C4-2B (cell line): Measurements from ENCODE around the gene EPHA10.
"Not testable (repeated sequence)": the region's sequence is repeated elsewhere in the genome, so short reads cannot be mapped to it uniquely, and the experiment has no call there.

Experiments used
- H3K27ac ChIP-seq: fragments of 450-650 bp; 2 replicates; pipeline ENCODE4 v1.5.1; 2017
- CTCF ChIP-seq: fragments of 450-650 bp; conservative IDR thresholded peaks from 2 replicates; pipeline ENCODE4 v1.5.1; 2017; ENCODE audit warnings: mild to moderate bottlenecking
- ZFX ChIP-seq: fragments of 450-650 bp; IDR thresholded peaks from 2 replicates; pipeline ENCODE4 v1.6.1; 2017

EPHA10 gene

GRCh38 chr1:37792943-37793686 is 28.2 kb upstream of the EPHA10 start:
- H3K27ac ChIP-seq = peak overlapping the region; percentile 68
- no peak for TF ChIP-seq ZFX
- no peak for TF ChIP-seq CTCF

- no peak for TF ChIP-seq ZFX
- no peak for TF ChIP-seq CTCF
These were observed 17.6 kb upstream of the EPHA10 start for GRCh38 chr1:37782491-37782890.

GRCh38 chr1:37778654-37779053 is 13.7 kb upstream of the EPHA10 start:
- no peak overlapping the region for H3K27ac ChIP-seq
- TF ChIP-seq ZFX (no peak), CTCF (no peak)

More at GRCh38 chr1:37782491-37782890, 17.6 kb upstream of the EPHA10 start:
- no peak overlapping the region for H3K27ac ChIP-seq

- H3K27ac ChIP-seq = no peak overlapping the region
- no peak for TF ChIP-seq ZFX
- no peak for TF ChIP-seq CTCF
These were observed 12.1 kb upstream of the EPHA10 start for GRCh38 chr1:37776946-37777516.

GRCh38 chr1:37771440-37771839 is 6.5 kb upstream of the EPHA10 start:
- H3K27ac ChIP-seq = not testable (repeated sequence)

GRCh38 chr1:37767488-37767887 is 2.6 kb upstream of the EPHA10 start:
- TF ChIP-seq ZFX (no peak), CTCF (no peak)
- no peak overlapping the region for H3K27ac ChIP-seq

GRCh38 chr1:37765916-37766664 is 1.2 kb upstream of the EPHA10 start:
- H3K27ac ChIP-seq = no peak overlapping the region
- TF ChIP-seq ZFX = no peak
- no peak for TF ChIP-seq CTCF
